ENCODE data around the gene RNF220.

RNF220 gene

GRCh38 chr1:44641126-44642102 lies 236.4 kb downstream of the RNF220 start:
- no peak for DNase-seq

DNA sequence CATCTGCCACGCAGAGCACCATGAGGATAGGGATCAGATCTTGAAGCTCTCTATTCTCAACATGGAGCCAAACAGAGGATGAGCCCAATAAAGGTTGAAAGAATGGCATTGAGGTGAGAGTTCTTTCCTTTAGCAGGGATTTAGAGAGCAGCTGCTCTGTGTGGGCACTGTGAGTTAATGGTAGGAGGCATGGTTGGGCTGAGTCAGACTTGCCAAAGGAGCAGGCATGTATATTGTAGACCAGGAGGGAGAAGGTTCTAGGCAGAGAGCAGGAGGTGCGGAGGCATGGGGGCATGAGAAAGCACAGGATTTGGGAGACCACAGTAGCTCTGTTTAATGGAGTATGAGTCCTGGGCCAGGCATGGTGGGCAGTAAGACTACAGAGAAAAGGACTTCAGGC lies 237.2 kb downstream of the RNF220 start:
- DNase-seq: no peak

DNA sequence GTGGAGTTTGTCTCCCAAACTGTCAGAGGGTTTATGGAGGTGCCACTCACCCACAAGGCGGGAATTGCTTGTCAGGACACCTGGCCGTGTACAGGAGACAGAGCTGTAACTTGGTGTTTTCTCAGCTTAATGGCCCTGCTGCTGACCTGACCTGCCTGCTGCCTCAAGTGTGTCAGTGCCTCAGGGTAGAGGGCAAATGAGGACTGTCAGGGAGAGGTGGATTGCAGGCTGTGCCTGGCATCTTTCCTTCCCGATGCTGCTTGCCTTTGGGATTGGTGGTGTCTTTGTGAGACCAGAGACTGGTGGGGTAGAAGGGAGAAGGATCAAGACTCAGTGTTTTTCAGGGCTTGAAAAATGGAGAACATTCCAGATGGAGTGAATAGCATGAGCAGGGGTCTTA lies 237.9 kb downstream of the RNF220 start:
- no peak for DNase-seq

GRCh38 chr1:44643721-44644334 lies 238.8 kb downstream of the RNF220 start:
- no peak for DNase-seq

DNA sequence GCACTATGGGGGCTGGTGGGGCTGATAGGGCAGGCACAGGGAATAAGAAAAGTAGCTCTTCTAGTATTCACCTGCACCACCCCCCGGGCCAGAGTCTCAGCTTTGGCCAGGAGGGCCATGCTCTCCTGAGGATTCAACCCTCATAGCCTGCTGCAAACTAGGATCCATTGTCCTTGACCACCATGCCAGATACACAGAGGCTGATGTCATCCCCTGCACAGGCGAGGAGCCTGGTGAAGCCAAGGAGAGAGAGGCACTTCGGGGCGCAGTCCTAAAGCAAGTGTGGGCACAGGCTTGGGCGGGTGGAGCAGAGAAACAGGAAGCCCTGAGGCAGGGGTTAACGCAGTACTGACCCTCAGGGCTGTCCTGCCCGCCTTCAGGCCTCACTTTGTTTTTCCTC lies 239.8 kb downstream of the RNF220 start:
- no peak for DNase-seq

DNA sequence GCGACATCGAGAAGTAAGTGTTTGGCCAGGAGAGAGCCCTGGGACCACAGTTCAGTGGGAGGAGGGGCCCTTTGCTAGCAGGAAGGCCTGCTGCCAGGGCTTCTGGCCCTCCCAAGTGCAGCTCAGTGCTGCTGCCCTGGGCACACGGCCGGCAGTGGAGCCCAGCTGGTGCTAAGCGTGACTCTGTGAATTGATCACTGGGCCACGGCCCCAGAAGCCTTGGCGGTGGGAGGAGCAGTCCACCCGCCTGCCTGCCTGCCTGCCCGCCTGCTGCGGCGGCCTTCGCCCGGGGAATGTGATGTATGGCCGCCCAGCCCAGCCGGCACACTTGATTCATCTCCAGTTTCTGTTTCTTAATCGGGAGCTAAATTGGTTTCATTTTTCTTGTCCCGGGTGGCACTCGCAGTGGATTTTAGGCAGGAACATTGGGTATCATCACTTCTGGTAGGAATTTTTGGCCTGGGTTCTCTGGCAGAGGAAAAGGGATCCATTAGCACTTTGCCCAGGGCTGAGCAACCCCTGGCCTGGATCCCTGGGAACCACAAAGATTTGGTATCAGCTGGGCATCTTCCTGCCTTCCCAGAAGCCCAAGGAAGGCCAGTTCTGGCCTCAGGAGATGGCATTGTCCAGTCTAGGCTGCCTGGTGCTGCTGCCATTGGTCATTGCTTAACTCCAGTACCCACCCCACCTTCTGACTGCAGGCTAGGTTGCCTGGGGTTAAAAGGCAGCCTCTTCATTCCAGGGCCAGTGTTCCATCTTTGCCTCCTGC lies 240.6 kb downstream of the RNF220 start:
- DNase-seq: no peak

GRCh38 chr1:44646261-44647110 lies 241.4 kb downstream of the RNF220 start:
- DNase-seq: peak; percentile 41

- DNase-seq: no peak
Observed at GRCh38 chr1:44647896-44648295, 242.8 kb downstream of the RNF220 start.

GRCh38 chr1:44648529-44649250 lies 243.6 kb downstream of the RNF220 start:
- no peak for DNase-seq

- no peak for DNase-seq
Observed at GRCh38 chr1:44649788-44650158, 244.7 kb downstream of the RNF220 start.

- no peak for DNase-seq
Observed at GRCh38 chr1:44650159-44650831, 245.2 kb downstream of the RNF220 start.

- no peak for DNase-seq
Observed at GRCh38 chr1:44651069-44651468, 246.0 kb downstream of the RNF220 start.

- DNase-seq: peak; percentile 55
Observed at GRCh38 chr1:44652445-44653106, 247.5 kb downstream of the RNF220 start.

DNA sequence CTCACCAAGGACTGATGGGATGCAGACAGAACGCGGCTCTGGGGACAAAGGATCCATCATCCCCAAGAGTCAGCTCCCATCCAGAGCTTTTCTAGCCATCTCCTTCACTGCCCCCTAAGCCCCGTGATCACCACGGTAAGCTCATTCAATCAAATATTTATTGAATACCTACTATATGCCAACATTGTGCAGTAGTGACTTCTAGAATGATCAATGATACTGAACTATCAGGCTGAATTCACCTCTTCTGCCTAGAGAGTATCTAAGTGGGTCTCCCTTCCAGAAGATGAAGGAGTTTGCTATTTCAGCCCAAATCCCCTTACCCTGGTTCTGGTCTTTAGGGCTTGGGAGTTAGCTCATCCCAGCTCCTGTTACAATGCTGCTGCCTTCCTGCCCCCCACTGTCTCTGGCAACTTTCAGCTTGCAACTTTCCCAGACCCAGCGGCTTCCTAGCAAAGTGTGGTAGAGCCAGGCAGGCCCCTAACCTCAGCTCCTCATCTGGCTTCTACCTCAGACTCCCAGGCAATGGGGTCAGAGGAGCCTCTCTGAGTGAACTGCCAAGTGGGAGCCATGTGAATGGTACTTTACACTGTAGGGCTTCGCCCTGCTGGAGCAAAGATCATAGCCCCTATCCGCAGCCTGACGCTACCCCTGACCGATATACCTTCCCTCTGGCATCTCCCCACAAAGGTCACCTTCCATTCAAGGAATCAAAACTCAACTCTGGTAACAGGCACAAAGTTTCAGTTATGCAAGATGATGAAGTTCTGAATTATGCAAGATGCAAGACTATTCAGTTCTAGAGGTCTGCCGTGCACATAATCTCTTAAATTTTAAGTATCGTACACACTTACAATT lies 248.3 kb downstream of the RNF220 start:
- no peak for DNase-seq

GRCh38 chr1:44654621-44655187 lies 249.6 kb downstream of the RNF220 start:
- no peak for DNase-seq

GRCh38 chr1:44655609-44656008 lies 250.6 kb downstream of the RNF220 start:
- DNase-seq: no peak

GRCh38 chr1:44659566-44659965 lies 254.5 kb downstream of the RNF220 start:
- DNase-seq: no peak

DNA sequence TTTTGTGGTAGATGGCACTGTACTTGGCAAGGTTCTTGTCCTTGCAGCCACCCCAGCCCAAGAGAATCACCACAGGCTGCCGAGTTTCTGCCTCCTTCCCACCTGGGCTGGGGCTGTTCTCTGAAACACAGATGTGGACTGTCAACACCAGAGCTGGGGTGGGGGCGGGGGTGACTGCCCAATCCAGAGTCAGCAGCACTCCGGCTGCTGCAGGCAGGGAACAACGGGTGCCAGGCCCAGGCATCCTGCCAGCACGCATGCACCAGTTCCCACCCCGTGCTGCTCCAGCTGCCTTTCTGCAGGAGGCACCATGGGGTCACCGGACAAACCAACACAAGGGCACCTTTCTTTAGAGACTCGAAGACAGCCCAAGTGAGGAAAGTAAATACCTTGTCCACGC lies 255.1 kb downstream of the RNF220 start:
- no peak for DNase-seq
